Vein endothelial cell (primary cell): ENCODE data around the gene AKNAD1. TPM values are rescaled to one million over a fixed set of nuclear protein-coding genes. Genes with fewer than 3 reads are reported as not detected.

ENCODE experiments used
- total RNA-seq: library from RNA; depleted of rRNA; stranded (reverse); fragments of >200 nt; gene quantifications from 2 replicates; pipeline ENCODE4 v1.2.3, GENCODE V29; 2012

AKNAD1 gene, protein sequence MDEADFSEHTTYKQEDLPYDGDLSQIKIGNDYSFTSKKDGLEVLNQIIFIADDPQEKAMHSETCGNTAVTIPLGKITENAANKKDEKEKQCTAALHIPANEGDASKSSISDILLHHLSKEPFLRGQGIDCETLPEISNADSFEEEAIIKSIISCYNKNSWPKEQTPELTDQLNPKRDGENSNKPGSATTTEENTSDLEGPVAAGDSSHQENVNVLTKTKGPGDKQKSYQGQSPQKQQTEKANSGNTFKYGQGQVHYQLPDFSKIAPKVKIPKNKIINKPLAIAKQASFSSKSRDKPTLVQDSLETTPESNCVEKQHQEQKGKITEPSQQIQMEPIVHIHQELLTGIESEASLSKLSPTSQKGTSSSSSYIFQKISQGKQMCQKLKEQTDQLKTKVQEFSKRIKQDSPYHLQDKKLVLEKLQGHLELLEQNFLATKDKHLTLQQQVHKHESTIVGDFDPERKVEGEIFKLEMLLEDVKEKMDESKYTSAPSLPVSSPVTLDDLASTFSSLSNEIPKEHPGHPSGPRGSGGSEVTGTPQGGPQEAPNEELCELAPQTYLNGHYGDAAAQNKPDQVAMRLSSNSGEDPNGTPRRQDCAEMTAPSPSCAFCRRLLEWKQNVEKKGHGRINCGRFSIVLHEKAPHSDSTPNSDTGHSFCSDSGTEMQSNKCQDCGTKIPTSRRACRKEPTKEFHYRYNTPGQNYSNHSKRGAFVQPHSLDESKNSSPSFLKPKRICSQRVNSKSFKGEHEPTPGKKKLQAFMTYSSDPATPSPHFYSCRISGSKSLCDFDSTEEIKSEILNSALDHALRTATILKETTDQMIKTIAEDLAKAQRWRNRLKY
- total RNA-seq = not detected in 2 replicates

GRCh38 chr1:108856994-108857393 lies at the start of gene AKNAD1:
AKNAD1 (minus strand) TSS chr1:108857094; CDS start chr1:108852664, 4,430 bp downstream.

Other genes with a start within 250 kb of the AKNAD1 start
- gene HENMT1, start 196.0 kb downstream of the AKNAD1 start, total RNA-seq = 1.1 and 2.9 TPM in 2 replicates
- gene PRPF38B, start 164.8 kb downstream of the AKNAD1 start, total RNA-seq = 18.0 and 22.8 TPM in 2 replicates
- gene FNDC7, start 144.2 kb downstream of the AKNAD1 start, total RNA-seq = not detected in 2 replicates
- gene STXBP3, start 110.4 kb downstream of the AKNAD1 start, total RNA-seq = 41.8 and 58.6 TPM in 2 replicates
- gene GPSM2, start 19.9 kb upstream of the AKNAD1 start, total RNA-seq = 8.5 and 13.0 TPM in 2 replicates
- 24.5 and 30.3 TPM in 2 replicates for gene CLCC1, start 106.4 kb upstream of the AKNAD1 start, total RNA-seq
- gene WDR47, start 185.0 kb upstream of the AKNAD1 start, total RNA-seq = 23.8 and 32.9 TPM in 2 replicates
- 53.2 and 95.3 TPM in 2 replicates for gene TAF13, start 218.9 kb upstream of the AKNAD1 start, total RNA-seq
- 15.6 and 17.6 TPM in 2 replicates for gene TMEM167B, start 233.7 kb upstream of the AKNAD1 start, total RNA-seq